ENCODE results near the gene GALK2. TPM values are rescaled to one million over a fixed set of nuclear protein-coding genes. Genes with fewer than 3 reads are reported as not detected.

The GALK2 gene
- polyA plus RNA-seq, 1 donor (not counting 4 experiments of a cell fraction or from before 2014, with no cell fraction given) = 29.7 TPM

DNA sequence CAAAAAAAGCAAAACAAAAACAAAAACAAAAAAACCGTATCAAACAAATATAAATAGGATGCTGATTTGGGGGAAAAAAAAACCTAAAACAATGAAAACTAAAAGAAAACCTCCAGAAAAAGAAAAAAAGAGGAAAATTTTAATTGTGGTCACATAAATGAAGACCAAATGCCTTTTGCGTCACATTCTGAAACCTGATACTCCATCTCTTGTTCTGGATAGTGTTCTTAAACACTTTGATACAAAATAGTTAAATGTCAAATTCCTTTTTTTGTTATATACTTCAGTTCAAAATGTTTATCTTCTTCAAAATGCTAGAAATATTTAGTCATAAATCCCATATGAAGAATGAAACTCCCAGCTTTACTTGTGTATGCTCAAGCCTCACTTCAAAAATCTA, 45.7 kb upstream of the GALK2 start:
- H2AFZ ChIP-seq (ENCODE audit: control insufficient read depth, low read length) = no peak overlapping the region
- H3K9ac ChIP-seq (ENCODE audit: control insufficient read depth, extremely low read depth, insufficient read depth, low read length) = no peak overlapping the region
- no peak overlapping the region for H3K4me3 ChIP-seq (ENCODE audit: control insufficient read depth in 2 of 3, extremely low read depth in 1 of 3, insufficient read depth in 2 of 3, low read depth in 1 of 3, low read length in 3 of 3)
- H3K9me3 ChIP-seq (ENCODE audit: control insufficient read depth, low read depth, low read length) = no peaks in the 10 kb centered on the region
- FAIRE-seq = no peak
- DNase-seq (ENCODE audit: low read depth, low spot score) = no peak
- H4K20me1 ChIP-seq (ENCODE audit: control insufficient read depth, extremely low read depth, insufficient read depth, low read length) = no peaks in the 10 kb centered on the region
- no peaks in the 10 kb centered on the region for H3K79me2 ChIP-seq (ENCODE audit: control insufficient read depth, insufficient read depth, low read length)
- no peaks in the 10 kb centered on the region for H3K9me1 ChIP-seq (ENCODE audit: control insufficient read depth, extremely low read depth, insufficient read depth, low read length)
- H3K27ac ChIP-seq (ENCODE audit: control insufficient read depth, insufficient read depth, low read length) = no peak overlapping the region
- TF ChIP-seq EZH2 (IDR thresholded peaks at IDR 0.05; ENCODE audit: low read length) (no peak), CTCF (optimal IDR thresholded peaks at IDR 0.05 in 1 of 3, IDR thresholded peaks at IDR 0.05 in 1 of 3, conservative IDR thresholded peaks at IDR 0.05 in 1 of 3; ENCODE audit: extremely low read depth in 1 of 3, insufficient read depth in 2 of 3, low read length in 3 of 3) (no peak)
- dilution Hi-C loops (cut with MboI; ENCODE audit: extremely low pct_ligation_motif_present, low sequenced_read_pairs) = no loop called here
- no peaks in the 10 kb centered on the region for H3K27me3 ChIP-seq (ENCODE audit: control insufficient read depth, extremely low read depth, insufficient read depth, low read length)
- no peak overlapping the region for H3K4me2 ChIP-seq (ENCODE audit: control insufficient read depth, extremely low read depth, insufficient read depth, low read depth, low read length)
- peaks cover 3 to 7% of the 10 kb centered on the region in 2 experiments for H3K36me3 ChIP-seq (ENCODE audit: control insufficient read depth in 2 of 2, extremely low read depth in 1 of 2, insufficient read depth in 2 of 2, low read length in 2 of 2)
- no peaks in the 10 kb centered on the region for H3K4me1 ChIP-seq (ENCODE audit: control insufficient read depth, extremely low read depth, insufficient read depth, low read length)

- Histone ChIP-seq H2AFZ (ENCODE audit: control insufficient read depth, low read length) (no peak overlapping the region), H3K36me3 (ENCODE audit: control insufficient read depth in 2 of 2, extremely low read depth in 1 of 2, insufficient read depth in 2 of 2, low read length in 2 of 2) (peaks cover 7 to 15% of the 10 kb centered on the region in 2 experiments), H3K27me3 (ENCODE audit: control insufficient read depth, extremely low read depth, insufficient read depth, low read length) (no peaks in the 10 kb centered on the region), H3K4me1 (ENCODE audit: control insufficient read depth, extremely low read depth, insufficient read depth, low read length) (peaks cover 14% of the 10 kb centered on the region), H3K4me3 (ENCODE audit: control insufficient read depth in 2 of 3, extremely low read depth in 1 of 3, insufficient read depth in 2 of 3, low read depth in 1 of 3, low read length in 3 of 3) (no peak overlapping the region), H3K9me1 (ENCODE audit: control insufficient read depth, extremely low read depth, insufficient read depth, low read length) (no peaks in the 10 kb centered on the region), H3K79me2 (ENCODE audit: control insufficient read depth, insufficient read depth, low read length) (peaks cover 10% of the 10 kb centered on the region), H3K9me3 (ENCODE audit: control insufficient read depth, low read depth, low read length) (no peaks in the 10 kb centered on the region), H4K20me1 (ENCODE audit: control insufficient read depth, extremely low read depth, insufficient read depth, low read length) (no peaks in the 10 kb centered on the region), H3K27ac (ENCODE audit: control insufficient read depth, insufficient read depth, low read length) (no peak overlapping the region), H3K4me2 (ENCODE audit: control insufficient read depth, extremely low read depth, insufficient read depth, low read depth, low read length) (no peak overlapping the region), H3K9ac (ENCODE audit: control insufficient read depth, extremely low read depth, insufficient read depth, low read length) (no peak overlapping the region)
- dilution Hi-C loops (cut with MboI; ENCODE audit: extremely low pct_ligation_motif_present, low sequenced_read_pairs) = loop anchor here (25.0 kb wide), 1 partner anchor 94 kb away; the partner anchor contains the start of gene SECISBP2L
- peak; percentile 9 for FAIRE-seq
- DNase-seq (ENCODE audit: low read depth, low spot score) = no peak
- no peak for TF ChIP-seq EZH2 (IDR thresholded peaks at IDR 0.05; ENCODE audit: low read length)
- TF ChIP-seq CTCF (optimal IDR thresholded peaks at IDR 0.05 in 1 of 3, IDR thresholded peaks at IDR 0.05 in 1 of 3, conservative IDR thresholded peaks at IDR 0.05 in 1 of 3; ENCODE audit: extremely low read depth in 1 of 3, insufficient read depth in 2 of 3, low read length in 3 of 3) = no peak
Measured at GRCh38 chr15:49131403-49131802, 38.6 kb upstream of the GALK2 start.

Data from keratinocyte (primary cell).